Measurements from ENCODE around the gene NEK11. TPM values are rescaled to one million over a fixed set of nuclear protein-coding genes. Genes with fewer than 3 reads are reported as not detected.

Gene NEK11
- total RNA-seq, 1 experiment from 2014 or later, result 9.5 TPM

- intact Hi-C loops (cut with micrococcal nuclease; ENCODE audit: unreplicated experiment) (no loop called here), in situ Hi-C loops (cut with HindIII; ENCODE audit: low pct_unique_long_range_greater_than_20kb, low sequenced_read_pairs) (no loop called here)
- BruUV-seq (replicated peaks), result no TSS peak
Observed at GRCh38 chr3:131167867-131168266, 141.2 kb downstream of the NEK11 start.

GRCh38 chr3:131169331-131169730 is 142.7 kb downstream of the NEK11 start:
- H3K9me3 ChIP-seq (ENCODE audit: control insufficient read depth, insufficient read depth, low read depth, low read length), result no peaks in the 10 kb centered on the region
- ATAC-seq, result no peak
- no TSS peak for BruUV-seq (replicated peaks)
- POLR2A ChIA-PET, result no interaction called here
- intact Hi-C loops (cut with micrococcal nuclease; ENCODE audit: unreplicated experiment), result no loop called here
- H3K27me3 ChIP-seq (ENCODE audit: control insufficient read depth, insufficient read depth, low read length), result no peaks in the 10 kb centered on the region
- CTCF ChIA-PET, result no interaction called here
- in situ Hi-C loops (cut with HindIII; ENCODE audit: low pct_unique_long_range_greater_than_20kb, low sequenced_read_pairs), result no loop called here
- TF ChIP-seq, protein P1, sequence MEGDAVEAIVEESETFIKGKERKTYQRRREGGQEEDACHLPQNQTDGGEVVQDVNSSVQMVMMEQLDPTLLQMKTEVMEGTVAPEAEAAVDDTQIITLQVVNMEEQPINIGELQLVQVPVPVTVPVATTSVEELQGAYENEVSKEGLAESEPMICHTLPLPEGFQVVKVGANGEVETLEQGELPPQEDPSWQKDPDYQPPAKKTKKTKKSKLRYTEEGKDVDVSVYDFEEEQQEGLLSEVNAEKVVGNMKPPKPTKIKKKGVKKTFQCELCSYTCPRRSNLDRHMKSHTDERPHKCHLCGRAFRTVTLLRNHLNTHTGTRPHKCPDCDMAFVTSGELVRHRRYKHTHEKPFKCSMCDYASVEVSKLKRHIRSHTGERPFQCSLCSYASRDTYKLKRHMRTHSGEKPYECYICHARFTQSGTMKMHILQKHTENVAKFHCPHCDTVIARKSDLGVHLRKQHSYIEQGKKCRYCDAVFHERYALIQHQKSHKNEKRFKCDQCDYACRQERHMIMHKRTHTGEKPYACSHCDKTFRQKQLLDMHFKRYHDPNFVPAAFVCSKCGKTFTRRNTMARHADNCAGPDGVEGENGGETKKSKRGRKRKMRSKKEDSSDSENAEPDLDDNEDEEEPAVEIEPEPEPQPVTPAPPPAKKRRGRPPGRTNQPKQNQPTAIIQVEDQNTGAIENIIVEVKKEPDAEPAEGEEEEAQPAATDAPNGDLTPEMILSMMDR (IDR thresholded peaks at IDR 0.05), result no peak
- TF ChIP-seq, protein P2, sequence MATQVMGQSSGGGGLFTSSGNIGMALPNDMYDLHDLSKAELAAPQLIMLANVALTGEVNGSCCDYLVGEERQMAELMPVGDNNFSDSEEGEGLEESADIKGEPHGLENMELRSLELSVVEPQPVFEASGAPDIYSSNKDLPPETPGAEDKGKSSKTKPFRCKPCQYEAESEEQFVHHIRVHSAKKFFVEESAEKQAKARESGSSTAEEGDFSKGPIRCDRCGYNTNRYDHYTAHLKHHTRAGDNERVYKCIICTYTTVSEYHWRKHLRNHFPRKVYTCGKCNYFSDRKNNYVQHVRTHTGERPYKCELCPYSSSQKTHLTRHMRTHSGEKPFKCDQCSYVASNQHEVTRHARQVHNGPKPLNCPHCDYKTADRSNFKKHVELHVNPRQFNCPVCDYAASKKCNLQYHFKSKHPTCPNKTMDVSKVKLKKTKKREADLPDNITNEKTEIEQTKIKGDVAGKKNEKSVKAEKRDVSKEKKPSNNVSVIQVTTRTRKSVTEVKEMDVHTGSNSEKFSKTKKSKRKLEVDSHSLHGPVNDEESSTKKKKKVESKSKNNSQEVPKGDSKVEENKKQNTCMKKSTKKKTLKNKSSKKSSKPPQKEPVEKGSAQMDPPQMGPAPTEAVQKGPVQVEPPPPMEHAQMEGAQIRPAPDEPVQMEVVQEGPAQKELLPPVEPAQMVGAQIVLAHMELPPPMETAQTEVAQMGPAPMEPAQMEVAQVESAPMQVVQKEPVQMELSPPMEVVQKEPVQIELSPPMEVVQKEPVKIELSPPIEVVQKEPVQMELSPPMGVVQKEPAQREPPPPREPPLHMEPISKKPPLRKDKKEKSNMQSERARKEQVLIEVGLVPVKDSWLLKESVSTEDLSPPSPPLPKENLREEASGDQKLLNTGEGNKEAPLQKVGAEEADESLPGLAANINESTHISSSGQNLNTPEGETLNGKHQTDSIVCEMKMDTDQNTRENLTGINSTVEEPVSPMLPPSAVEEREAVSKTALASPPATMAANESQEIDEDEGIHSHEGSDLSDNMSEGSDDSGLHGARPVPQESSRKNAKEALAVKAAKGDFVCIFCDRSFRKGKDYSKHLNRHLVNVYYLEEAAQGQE (IDR thresholded peaks at IDR 0.05; ENCODE audit: insufficient read depth in 1 of 2, low read depth in 2 of 2, low read length in 1 of 2), result no peak
- TF ChIP-seq TCF7L2 (IDR thresholded peaks at IDR 0.05; ENCODE audit: low read depth, low read length) (no peak), SIN3A (IDR thresholded peaks at IDR 0.05; ENCODE audit: borderline replicate concordance, insufficient read depth, low read depth, low read length) (no peak), POLR2AphosphoS5 (IDR thresholded peaks at IDR 0.05; ENCODE audit: low read depth, low read length) (no peak)
- no peak for DNase-seq (ENCODE audit: low read depth, low spot score)
- H3K4me3 ChIP-seq (ENCODE audit: low read depth in 2 of 2, low read length in 2 of 2), result no peak overlapping the region
- H3K4me1 ChIP-seq (ENCODE audit: control insufficient read depth, insufficient read depth, low read length), result no peaks in the 10 kb centered on the region
- H3K27ac ChIP-seq (ENCODE audit: low read length), result no peak overlapping the region
- H3K36me3 ChIP-seq (ENCODE audit: control insufficient read depth, insufficient read depth, low read length), result no peaks in the 10 kb centered on the region

More at GRCh38 chr3:131167867-131168266, 141.2 kb downstream of the NEK11 start:
- Histone ChIP-seq H3K9me3 (ENCODE audit: control insufficient read depth, insufficient read depth, low read depth, low read length) (no peaks in the 10 kb centered on the region), H3K36me3 (ENCODE audit: control insufficient read depth, insufficient read depth, low read length) (no peaks in the 10 kb centered on the region), H3K4me1 (ENCODE audit: control insufficient read depth, insufficient read depth, low read length) (no peaks in the 10 kb centered on the region), H3K27ac (ENCODE audit: low read length) (no peak overlapping the region), H3K27me3 (ENCODE audit: control insufficient read depth, insufficient read depth, low read length) (no peaks in the 10 kb centered on the region), H3K4me3 (ENCODE audit: low read depth in 2 of 2, low read length in 2 of 2) (no peak overlapping the region)
- TF ChIP-seq, protein P2 (IDR thresholded peaks at IDR 0.05; ENCODE audit: insufficient read depth in 1 of 2, low read depth in 2 of 2, low read length in 1 of 2), result no peak
- TF ChIP-seq TCF7L2 (IDR thresholded peaks at IDR 0.05; ENCODE audit: low read depth, low read length), result no peak
- TF ChIP-seq SIN3A (IDR thresholded peaks at IDR 0.05; ENCODE audit: borderline replicate concordance, insufficient read depth, low read depth, low read length), result no peak
- TF ChIP-seq, protein P1 (IDR thresholded peaks at IDR 0.05), result no peak
- DNase-seq (ENCODE audit: low read depth, low spot score) (no peak), ATAC-seq (no peak)
- CTCF ChIA-PET, result no interaction called here
- POLR2A ChIA-PET, result no interaction called here

All from Panc1 (cell line).